GM03348 (cell line): ENCODE measurements around the gene AKAP6.

Experiments
- DNase-seq: peaks from one replicate; pipeline ENCODE4 v3.0.0; 2012; ENCODE audit warnings: low spot score

The AKAP6 gene

GRCh38 chr14:32329146-32329545 is at the start of gene AKAP6:
AKAP6 (plus strand) TSS chr14:32329298; CDS start chr14:32433494, 104,196 bp downstream.
- DNase-seq: no peak

DNA sequence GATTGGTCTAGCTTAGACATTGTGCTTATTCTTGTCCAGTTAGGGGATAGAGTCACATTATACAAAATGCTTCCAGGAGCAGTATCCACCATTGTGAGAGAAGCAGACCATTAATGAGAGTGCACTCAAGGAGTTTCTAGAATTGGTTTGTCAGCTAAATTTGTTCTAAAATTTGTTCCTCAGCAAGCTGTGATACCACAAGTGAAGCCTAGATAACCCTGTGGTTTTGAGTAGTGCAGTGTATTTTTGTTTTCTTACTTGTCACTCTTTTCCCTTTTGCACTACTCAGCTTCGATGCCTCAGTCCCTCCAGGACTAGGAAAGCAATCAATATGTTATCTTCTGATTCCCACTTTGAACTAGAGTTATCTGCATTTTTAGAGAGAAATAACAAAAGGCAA is 42.5 kb upstream of the AKAP6 start:
- no peak for DNase-seq

DNA sequence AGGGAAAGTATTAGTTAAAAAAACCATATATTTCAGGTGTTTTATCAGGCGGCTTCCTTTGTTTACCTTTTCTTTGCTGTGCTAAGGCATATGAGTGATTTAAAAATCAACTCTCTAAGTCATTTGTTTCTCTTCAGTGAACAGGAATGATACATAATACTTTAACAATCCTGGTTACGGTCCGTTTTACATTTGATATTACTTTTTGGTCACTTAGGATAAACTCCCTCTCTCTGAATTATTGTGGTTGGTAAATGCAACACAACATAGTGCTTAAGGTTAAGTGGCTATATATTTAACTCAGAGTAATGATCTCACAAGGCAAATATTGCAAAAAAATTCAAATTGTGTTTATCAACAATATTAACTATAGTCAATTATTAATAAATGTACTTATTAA is 32.7 kb upstream of the AKAP6 start:
- no peak for DNase-seq

- DNase-seq: no peak
Observed at GRCh38 chr14:32298346-32298745, 30.8 kb upstream of the AKAP6 start.

GRCh38 chr14:32300136-32300535 is 29.0 kb upstream of the AKAP6 start:
- DNase-seq: no peak

GRCh38 chr14:32303865-32304264 is 25.2 kb upstream of the AKAP6 start:
- no peak for DNase-seq

- DNase-seq: no peak
Observed at GRCh38 chr14:32304296-32304695, 24.8 kb upstream of the AKAP6 start.

DNA sequence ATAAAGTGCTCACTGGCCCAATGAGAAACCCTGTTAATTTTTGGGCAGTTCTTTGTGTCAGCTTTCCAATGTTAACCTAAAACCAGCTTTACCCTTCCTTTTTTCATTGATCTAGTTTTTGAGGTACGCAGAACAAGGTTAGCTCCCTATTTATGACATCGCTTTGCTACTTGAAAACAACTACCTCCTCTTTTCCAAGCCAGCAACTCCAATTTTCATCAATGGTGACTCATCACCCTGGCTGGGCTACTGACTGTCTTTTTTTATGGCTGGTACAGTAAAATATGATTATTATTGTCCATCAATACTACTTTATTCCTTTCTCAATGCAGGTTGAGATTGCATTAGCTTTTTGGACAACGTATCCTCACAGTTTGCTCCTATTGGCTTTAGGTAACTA is 22.5 kb upstream of the AKAP6 start:
- peak; percentile 13 for DNase-seq

DNA sequence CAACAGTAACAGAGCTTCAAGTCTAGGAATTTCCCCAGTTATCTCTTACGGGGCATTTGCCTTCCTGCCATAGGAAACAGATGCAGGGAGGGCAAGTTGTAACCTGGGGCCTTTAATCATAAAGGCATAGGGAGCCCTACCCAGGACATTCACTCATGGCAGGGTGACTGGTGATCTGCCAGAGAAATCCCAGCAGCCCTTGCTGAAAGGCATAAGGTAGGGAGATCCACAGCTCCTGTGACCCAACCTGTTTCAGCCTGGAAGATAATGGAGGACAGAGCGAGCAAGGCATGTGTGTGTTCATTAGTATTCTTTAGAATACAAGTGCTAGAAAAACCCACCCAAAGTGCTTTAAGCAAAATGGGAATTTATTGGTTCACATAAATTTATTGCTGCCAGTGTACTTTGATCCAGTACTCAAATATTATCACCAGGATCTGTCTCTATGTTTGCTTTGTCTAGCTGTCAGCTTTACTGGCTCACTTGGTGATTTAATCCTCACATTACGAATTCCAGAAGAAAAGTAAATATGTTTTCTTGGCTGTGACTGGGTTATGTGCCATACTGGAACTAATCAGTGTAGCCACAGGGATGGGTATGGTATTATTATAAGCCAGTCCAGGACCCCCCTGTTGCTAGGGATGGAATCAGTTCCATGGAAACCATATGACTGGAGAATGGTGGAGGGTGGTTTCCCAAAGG is 21.1 kb upstream of the AKAP6 start:
- DNase-seq: no peak

DNA sequence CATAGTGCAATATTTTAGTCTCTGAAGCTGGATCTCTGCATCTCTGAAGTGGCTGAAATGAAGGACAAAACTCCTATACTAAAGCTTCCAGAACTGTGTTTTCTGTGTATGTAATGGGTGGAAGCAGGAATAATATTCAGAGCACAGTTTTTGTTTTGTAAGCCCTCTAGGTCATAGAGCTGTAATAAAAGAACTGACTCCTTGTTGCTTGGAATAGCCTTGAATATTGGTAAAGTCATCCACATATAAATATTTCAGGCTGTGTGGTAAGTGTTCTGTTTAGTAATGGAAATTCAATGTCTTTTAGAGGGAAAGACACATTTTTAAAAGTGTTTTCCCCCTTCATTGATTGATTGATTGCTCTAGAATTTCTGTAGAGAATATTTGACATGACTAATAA is 18.2 kb upstream of the AKAP6 start:
- no peak for DNase-seq

DNA sequence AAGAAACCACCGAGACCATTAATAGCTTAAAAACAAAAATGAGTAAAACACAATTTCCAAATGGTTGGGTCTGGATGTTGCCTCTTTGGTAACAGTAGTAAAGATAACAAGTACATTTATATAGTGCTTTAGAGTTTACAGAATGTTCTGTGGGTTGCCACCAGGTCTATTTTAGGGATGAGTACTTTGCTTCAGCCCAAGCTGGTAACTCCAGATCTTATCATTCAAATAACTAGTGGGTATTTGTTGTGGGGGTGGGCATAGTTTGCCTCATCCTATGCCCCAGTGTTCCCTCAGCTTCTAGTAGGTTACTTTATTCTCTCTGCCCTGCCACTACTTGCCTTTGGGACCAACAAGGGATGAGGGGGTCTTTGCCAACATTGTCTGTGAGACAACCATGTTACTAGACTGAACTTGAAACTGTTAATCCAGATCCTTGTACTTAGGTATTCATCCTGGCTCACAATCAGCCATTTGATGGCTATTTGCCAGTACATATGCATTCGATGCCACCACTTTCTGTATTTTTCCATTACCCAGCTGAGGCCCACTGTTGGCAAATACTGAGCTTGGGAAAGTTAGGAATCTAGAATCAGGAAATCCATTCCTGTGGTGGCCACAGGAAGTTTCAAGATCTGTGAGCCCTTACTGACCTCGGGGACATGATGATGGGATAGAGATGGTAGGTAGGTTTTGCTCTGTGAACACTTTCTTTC is 17.6 kb upstream of the AKAP6 start:
- DNase-seq: no peak

DNA sequence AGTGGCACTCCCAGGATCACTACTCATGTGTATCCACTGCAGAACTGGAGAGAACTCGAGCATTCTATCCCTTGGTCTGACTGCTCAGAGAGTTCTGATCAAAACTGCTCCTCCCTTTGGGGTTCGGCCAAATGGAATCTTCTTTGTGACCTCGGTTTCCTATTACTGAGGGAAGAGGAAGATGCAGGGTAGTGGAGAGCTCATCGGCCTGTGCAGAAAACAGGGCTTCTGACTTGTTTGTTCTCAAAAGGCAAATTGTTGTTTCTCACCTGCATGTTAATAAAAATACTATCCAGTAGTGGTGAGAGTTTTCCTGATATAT is 17.1 kb upstream of the AKAP6 start:
- DNase-seq: no peak

GRCh38 chr14:32313844-32314376 is 15.2 kb upstream of the AKAP6 start:
- DNase-seq: no peak

DNA sequence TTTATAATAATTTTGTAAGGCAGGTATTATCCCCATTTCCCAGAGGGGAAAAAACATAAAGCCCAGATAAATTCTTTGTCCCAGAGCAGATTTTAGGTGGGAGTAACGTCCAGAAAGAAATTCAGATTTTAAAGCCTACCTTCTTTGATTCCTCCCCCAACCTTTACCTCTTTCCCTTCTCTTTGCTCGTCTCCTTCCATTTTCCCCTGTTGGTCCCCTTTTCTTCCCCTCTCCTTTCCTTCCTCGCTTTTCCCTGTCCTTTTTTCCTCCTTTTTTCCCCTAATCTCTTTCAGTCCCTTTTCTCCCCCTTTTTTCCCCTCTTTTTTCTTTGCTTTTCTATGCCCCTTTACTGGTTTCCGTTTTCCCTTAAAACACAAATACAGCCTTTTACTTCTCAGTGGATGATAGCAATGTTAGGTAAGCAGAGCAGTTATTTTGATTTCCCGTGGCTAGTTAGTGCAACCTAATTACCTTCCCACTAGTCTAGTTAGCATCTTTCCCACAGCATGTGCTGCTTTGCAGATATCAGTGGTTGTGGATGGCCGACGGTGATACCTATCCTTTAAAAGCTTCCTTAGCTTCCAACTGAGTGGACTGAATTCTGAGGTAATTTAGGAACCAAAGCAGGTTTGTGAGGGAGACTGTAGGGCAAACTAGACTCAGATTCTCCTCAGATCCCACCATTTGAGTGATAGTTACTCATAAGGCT is 10.9 kb upstream of the AKAP6 start:
- DNase-seq: no peak

DNA sequence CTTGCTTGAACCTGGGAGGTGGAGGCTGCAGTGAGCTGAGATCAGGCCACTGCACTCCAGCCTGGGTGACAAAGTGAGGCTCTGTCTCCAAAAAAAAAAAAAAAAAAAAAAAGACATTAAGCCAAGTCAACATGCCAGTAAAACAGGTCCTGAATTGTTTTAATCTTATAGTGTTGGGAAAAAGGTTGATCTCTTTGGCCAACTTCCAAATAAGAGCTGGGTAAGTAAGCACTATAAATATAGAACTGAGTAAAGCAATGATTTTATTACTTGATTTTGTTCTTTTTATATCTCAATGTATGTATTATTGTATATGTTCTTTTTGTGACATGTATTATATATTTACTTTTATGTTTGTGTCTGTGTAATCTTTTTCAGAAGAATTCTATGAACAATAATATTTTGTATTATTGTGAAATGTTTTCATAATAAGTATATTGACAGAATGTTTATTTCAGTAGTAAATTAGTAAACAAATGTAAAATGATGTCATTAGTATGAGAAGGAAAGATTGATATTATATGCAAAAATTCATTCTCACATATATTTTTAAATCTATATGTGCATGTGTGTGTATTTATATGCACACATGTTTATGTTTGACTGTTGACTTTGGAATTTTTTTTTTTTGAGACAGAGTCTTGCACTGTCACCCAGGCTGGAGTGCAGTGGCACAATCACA is 9.6 kb upstream of the AKAP6 start:
- DNase-seq: no peak

GRCh38 chr14:32324601-32325000 is 4.5 kb upstream of the AKAP6 start:
- no peak for DNase-seq

DNA sequence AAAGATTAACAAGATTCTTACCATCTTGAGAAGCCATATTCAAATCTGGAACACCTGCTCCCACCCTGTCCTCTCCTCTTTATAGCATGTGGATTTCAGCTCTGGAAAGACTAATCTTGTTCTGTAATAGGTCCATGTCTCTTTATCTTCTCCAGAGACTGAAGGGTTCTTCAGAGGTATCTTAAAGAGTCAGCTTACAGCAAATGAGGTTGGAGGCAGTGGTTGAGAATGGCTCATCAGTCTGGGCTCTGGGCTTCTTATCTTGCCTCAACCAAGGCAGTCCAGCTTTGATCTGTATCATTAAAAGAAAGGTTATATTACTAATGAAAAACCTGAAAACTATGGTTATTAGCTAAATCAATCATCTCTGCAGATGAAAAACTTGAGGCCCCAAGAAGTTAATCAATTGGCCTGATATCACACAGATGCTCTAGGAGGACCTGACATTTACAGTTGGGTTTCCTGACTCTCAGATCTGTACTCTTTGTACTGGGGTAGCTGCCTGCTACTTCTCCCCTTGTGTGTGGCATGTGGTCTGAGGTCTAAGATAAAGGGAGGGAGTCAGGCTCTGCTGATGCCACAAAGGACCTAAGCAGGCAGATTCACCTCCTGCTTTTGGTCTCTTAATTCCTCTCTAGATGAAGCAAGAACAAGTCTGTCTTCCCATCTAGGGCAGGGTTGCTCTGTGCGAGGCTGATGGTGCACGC is 1.7 kb upstream of the AKAP6 start:
- no peak for DNase-seq

DNA sequence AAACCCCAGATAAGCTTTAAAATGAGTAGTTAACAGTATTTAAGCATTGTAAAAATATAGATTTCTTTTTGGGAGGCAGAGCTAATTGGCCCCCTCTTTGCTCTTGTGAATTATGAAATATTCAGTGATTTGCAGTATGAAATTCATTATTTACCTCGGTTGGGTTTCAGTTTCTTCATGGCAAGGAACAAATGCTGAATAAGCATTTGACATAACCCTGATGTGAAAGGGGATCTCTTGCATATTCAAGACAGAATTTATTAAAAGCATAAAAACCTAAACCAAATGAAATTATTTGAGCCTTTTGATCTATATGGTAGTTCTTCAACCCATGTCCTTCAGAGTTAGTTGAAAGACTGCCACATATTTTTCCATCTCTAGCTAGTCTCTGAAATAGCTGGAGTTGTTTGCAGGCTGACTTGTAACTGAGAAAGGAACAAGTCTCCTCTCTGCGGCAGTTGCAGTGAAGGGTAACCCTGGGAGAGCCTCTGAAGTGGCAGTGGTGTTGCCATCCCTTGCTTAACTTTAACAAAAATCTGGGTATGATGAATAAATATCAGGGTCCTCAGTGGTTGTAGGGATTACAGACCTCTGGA is 690 bp downstream of the AKAP6 start:
- no peak for DNase-seq

GRCh38 chr14:32330351-32331111 is 1.4 kb downstream of the AKAP6 start:
- no peak for DNase-seq

GRCh38 chr14:32331206-32331605 is 2.1 kb downstream of the AKAP6 start:
- no peak for DNase-seq
